NB4 (cell line): ENCODE measurements around the gene TNFRSF14.

ENCODE experiments used
- DNase-seq: peaks from one replicate; pipeline ENCODE4 v3.0.0; 2010; ENCODE audit warnings: low read depth
- H3K4me3 ChIP-seq: one replicate; pipeline ENCODE4 v1.5.1; 2011; ENCODE audit warnings: mild to moderate bottlenecking, low read depth, low read length, moderate library complexity
- MYC ChIP-seq: IDR thresholded peaks from 2 replicates; pipeline ENCODE4 v1.6.1; 2011; ENCODE audit warnings: low read depth, low read length
- POLR2A ChIP-seq: IDR thresholded peaks from 2 replicates; pipeline ENCODE4 v1.6.1; 2011; ENCODE audit warnings: mild to moderate bottlenecking; ENCODE audit not compliant: insufficient read length; ENCODE audit errors: extremely low read depth
- TF ChIP-seq, protein P1 (sequence below): IDR thresholded peaks from one replicate; pipeline ENCODE4 v1.5.1; 2012; ENCODE audit warnings: low read depth, low read length
- TF ChIP-seq, protein P2 (sequence below): IDR thresholded peaks from 2 replicates; pipeline ENCODE4 v1.6.1; 2011; ENCODE audit warnings: low read depth, low read length

TNFRSF14 gene

DNA sequence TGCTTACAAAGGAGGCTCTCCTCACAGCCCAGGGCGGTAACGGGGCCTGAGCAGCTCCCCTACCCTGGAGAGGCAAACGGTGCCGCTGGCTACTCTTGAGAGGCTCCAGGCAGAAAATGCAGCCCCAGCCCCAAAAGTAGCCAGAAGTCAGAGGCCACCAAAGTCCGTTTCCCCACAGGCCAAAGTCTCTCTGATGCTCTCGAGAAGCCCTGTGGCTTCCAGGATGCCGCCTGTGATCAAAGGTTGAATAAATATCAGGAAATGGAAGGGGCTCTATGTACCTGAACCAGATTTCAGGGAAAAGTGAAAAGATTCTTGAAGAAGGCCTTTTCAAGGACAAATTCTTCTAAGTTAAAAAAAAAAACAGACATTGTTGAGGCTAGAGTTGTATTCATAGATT, 33.9 kb upstream of the TNFRSF14 start:
- no peak overlapping the region for H3K4me3 ChIP-seq
- TF ChIP-seq, protein P1, sequence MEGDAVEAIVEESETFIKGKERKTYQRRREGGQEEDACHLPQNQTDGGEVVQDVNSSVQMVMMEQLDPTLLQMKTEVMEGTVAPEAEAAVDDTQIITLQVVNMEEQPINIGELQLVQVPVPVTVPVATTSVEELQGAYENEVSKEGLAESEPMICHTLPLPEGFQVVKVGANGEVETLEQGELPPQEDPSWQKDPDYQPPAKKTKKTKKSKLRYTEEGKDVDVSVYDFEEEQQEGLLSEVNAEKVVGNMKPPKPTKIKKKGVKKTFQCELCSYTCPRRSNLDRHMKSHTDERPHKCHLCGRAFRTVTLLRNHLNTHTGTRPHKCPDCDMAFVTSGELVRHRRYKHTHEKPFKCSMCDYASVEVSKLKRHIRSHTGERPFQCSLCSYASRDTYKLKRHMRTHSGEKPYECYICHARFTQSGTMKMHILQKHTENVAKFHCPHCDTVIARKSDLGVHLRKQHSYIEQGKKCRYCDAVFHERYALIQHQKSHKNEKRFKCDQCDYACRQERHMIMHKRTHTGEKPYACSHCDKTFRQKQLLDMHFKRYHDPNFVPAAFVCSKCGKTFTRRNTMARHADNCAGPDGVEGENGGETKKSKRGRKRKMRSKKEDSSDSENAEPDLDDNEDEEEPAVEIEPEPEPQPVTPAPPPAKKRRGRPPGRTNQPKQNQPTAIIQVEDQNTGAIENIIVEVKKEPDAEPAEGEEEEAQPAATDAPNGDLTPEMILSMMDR = no peak
- no peak for TF ChIP-seq MYC
- DNase-seq = no peak

DNA sequence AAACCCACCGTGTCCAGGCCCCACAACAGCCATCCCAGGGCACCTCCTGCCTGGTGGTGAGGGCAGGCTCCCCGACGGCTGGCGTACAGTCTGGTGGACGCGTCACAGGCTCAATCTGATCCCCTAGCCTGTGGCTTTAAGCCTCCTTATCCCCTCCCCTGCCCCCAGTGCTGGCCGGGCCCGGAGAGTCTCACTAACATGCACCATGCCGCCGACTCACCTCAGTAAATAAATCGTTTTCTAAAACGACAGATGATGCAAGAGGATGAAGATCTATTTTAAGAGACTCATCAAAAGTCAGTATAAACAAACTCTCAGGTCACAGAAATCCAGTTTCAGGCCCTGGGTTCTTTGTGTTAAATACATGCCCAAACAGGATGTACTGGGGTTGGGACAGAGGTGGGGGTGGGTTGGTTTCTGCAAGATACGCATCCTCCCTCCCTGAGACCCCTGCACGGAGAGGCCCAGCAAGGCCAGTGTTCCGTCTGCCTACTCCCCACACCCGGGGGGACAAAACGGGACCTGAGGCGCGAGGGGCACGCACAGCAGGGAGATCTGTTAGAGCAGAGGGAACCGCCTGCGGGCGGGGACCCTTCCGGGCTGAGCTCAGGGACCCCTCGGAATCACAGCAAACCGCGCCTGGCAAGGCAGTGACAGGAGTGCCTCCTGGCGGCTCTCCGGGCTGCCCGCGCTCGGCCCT, 32.8 kb upstream of the TNFRSF14 start:
- TF ChIP-seq POLR2A = no peak
- TF ChIP-seq, protein P2, sequence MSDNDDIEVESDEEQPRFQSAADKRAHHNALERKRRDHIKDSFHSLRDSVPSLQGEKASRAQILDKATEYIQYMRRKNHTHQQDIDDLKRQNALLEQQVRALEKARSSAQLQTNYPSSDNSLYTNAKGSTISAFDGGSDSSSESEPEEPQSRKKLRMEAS = no peak
- no peak for DNase-seq
- no peak overlapping the region for H3K4me3 ChIP-seq

DNA sequence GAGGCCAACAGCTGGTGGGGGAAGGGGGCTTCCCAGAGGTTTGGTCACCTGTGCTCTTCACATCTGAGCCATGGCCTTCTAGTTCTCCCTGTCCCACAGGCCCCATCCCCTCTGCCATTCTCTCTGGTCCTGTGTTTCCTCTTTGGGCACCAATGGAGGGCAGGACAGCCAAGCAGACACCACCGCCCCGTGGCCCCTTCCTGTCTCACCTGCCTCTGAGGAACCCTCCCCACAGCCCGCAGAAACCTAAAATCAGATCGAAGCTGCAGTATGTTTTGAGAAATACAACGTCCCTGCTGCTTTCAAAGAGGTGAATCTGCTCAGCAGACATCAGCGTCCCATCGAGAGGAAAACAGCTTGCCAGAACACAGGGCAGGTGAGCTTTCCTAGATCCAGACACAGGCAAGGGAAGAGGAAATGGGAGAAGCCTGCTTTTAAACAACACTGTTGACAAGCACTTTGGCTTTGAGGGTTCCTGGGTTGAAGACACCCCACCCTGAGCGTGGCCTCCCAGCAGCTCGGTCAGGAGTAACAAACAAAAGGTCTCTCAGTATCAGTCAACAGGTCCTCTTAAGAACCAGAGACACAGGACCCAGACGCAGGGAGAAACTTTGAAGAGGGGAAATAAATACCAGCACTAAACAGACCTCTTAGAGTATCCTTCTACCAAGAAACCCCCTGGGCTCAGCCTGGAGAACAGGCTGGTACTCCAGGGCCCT, 32.1 kb upstream of the TNFRSF14 start:
- H3K4me3 ChIP-seq = no peak overlapping the region
- no peak for TF ChIP-seq MYC
- TF ChIP-seq POLR2A = no peak
- TF ChIP-seq, protein P2 = no peak
- no peak for DNase-seq

DNA sequence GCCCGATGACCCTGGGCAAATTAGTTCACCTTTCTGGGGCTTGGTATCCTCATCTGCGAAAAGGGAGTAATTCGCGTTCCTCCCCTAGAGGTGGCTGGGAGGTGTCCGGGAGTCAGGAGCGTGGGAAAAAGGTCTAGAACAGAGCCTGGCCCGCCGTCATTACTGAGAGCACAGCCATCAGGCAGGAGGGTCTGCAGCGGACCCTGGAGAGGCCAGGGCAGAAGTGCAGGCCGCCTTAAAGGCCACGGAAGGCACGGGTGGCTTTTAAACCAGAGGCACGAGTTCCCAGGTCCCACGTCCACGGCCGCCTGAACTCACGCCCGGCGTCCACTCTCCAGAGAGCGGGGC, 30.6 kb upstream of the TNFRSF14 start:
- TF ChIP-seq MYC = no peak
- TF ChIP-seq POLR2A = no peak
- TF ChIP-seq, protein P1 = no peak
- TF ChIP-seq, protein P2 = no peak
- peak overlapping the region; percentile 79 for H3K4me3 ChIP-seq
- peak; percentile 22 for DNase-seq

DNA sequence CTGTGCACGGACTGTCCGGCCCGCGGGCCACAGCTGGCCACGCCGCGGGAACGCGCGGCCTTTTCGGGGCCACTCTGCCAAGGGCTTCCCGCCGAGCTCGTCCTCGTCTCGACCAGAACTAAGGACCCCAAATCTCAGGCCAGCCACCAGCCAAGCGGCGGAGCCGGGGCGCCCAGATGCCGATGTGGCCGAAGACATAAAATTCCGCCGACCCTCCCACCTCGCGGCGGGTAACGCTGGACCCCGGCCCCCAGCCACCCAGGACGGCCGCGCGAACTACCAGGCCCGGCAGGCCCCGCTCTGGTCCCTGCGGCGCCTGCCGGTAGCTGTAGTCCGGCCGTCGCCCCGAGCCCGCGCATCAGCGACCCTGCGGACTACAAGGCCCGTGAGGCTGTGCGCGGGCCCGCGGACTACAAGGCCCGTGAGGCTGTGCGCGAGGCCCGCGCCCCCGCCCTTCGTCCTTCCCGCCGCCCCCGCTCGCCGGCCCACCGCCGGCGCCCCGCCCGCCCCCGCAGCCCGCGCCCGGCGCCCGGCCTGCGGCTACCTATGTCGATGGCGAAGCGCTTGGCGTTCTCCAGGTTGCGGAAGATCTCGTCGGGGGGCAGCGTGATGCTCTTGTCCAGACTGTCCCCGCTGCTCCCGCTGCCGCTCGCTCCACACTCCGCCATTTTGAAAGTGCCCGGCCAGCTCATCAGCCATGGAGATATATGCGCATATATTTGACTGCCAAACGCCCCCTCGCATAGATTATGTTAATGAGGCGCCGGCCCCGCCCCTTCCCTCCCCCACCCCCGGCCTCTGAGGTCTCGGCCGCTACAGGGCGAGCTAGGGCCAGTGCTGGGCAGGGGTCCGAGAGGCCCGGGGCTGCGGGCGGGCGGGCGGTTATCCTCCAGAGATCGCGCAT, 30.0 kb upstream of the TNFRSF14 start, which contains the start of gene PANK4:
Gene PANK4 (minus strand): TSS at position 677 of the 904 bp plus-strand sequence. CDS start 9 bp downstream, at position 668.
- H3K4me3 ChIP-seq = peak within 1 kb of the TSS; percentile 79
- TF ChIP-seq MYC (peak; percentile 29; the same call in 1 of the 2 replicates), POLR2A (peak; percentile 80)
- TF ChIP-seq, protein P1 = no peak
- TF ChIP-seq, protein P2 = no peak
- DNase-seq = peak; percentile 96

DNA sequence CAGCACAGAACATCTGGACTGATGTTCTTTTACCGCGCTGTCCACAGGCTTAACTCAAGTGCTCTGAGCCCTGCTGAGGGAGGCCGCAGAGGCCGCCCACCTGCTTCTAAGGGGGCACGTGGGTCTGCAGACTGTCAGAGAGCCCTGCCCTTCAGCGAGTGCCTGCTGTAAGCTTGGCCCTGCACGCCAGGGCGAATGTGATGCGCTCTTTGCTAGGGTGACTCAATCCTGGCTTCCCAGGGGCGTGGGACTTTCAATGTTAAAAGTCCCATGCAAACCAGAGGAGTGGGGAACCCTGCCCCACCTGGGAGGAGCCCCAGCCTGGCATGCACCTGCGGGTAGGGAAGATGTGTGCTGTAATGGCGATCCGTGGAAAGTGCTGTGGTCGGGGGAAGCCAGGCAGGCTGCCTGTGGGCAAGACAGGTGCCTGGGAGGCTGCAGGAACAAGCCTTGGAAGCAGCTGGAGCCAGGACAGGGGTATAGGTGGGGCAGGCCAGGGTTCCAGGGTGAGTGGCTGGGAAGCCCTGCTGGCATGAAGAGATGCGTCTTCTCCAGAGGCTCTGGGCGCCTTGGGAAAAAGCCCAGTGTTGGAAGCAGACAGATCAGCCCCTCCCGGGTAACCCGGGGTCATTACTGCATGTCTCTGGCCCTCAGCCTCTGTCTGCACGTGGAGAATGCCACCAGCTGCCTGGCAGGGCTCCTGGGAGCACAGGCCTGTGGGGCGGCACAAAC, 29.2 kb upstream of the TNFRSF14 start:
- TF ChIP-seq, protein P2 = peak; percentile 85
- TF ChIP-seq, protein P1 = no peak
- TF ChIP-seq POLR2A (no peak), MYC (peak; percentile 44; the same call in 1 of the 2 replicates)
- DNase-seq = peak; percentile 61
- peak overlapping the region; percentile 21 for H3K4me3 ChIP-seq
